Esophagus muscularis mucosa (tissue), 4 donors: ENCODE data around the gene STK4. TPM values are rescaled to one million over a fixed set of nuclear protein-coding genes. Genes with fewer than 3 reads are reported as not detected.

Experiments
- DNase-seq: peaks from one replicate; pipeline ENCODE4 v3.0.0-alpha.2; 2017; ENCODE audit errors: extremely low spot score
- H3K27ac ChIP-seq, 4 donors: fragments of 200-600 bp; sonication (generic); replicated peaks in 1 of 4; 1 replicate in 3 of 4; 2 replicates in 1 of 4; pipeline ENCODE4 v1.5.1; 2016 to 2019; ENCODE audit warnings: mild to moderate bottlenecking in 1 of 4
- H3K27me3 ChIP-seq, 4 donors: fragments of 200-600 bp; sonication (generic); one replicate each; pipeline versions ENCODE4 v1.5.1 to v1.6.0; 2016 to 2019
- H3K36me3 ChIP-seq, 4 donors: fragments of 200-600 bp; sonication (generic); one replicate each; pipeline ENCODE4 v1.5.1; 2016 to 2019
- H3K4me1 ChIP-seq, 4 donors: fragments of 200-600 bp; sonication (generic); one replicate each; pipeline ENCODE4 v1.5.1; 2016 to 2019
- H3K4me3 ChIP-seq, 4 donors: fragments of 200-600 bp; sonication (generic); 1 replicate in 2 of 4; 2 replicates in 2 of 4; pipeline ENCODE4 v1.5.1; 2016 to 2019; ENCODE audit warnings: mild to moderate bottlenecking in 4 of 4, moderate library complexity in 1 of 4
- H3K9me3 ChIP-seq, 4 donors: fragments of 200-600 bp; sonication (generic); 1 replicate in 3 of 4; 2 replicates in 1 of 4; pipeline ENCODE4 v1.5.1; 2016 to 2019
- EP300 ChIP-seq: sonication (generic); formaldehyde crosslinking; IDR thresholded peaks from one replicate; pipeline ENCODE4 v1.6.1; 2017; ENCODE audit warnings: antibody characterized with exemption
- POLR2A ChIP-seq: fragments of 450-650 bp; IDR thresholded peaks from one replicate; pipeline ENCODE4 v1.6.1; 2017; ENCODE audit warnings: antibody characterized with exemption, moderate library complexity, mild to moderate bottlenecking, low read depth
- POLR2AphosphoS5 ChIP-seq, 2 donors: sonication (generic); formaldehyde crosslinking; IDR thresholded peaks; one replicate each; pipeline ENCODE4 v1.6.1; 2017; ENCODE audit warnings: antibody characterized with exemption in 2 of 2
- WGBS: methylation state at CpG from one replicate; pipeline ENCODE4 v1.1.5; 2018; 5-methylcytosine and 5-hydroxymethylcytosine counted together
- intact Hi-C: fragments of 100-400 bp; cut with DNase I; formaldehyde crosslinking; loops from one replicate; pipeline ENCODE4 v1.15.1; 2023
- total RNA-seq, 4 donors: library from RNA; depleted of rRNA; stranded (reverse); fragments of >200 nt; gene quantifications; one replicate each; pipeline versions ENCODE4 v1.1.0 to v1.2.1, GENCODE V29; 2016
- TF ChIP-seq, protein P1 (sequence below), 3 experiments: fragments of 200-600 bp in 2 of 3; fragments of 450-650 bp in 1 of 3; sonication (generic) in 2 of 3; IDR thresholded peaks; one replicate each; pipeline ENCODE4 v1.5.1; 2017 to 2019; ENCODE audit warnings: antibody characterized with exemption in 3 of 3, mild to moderate bottlenecking in 2 of 3, moderate library complexity in 1 of 3

Gene STK4
- total RNA-seq, 4 donors from 2014 or later, result 26.0 to 31.6 (median 27.7) TPM

DNA sequence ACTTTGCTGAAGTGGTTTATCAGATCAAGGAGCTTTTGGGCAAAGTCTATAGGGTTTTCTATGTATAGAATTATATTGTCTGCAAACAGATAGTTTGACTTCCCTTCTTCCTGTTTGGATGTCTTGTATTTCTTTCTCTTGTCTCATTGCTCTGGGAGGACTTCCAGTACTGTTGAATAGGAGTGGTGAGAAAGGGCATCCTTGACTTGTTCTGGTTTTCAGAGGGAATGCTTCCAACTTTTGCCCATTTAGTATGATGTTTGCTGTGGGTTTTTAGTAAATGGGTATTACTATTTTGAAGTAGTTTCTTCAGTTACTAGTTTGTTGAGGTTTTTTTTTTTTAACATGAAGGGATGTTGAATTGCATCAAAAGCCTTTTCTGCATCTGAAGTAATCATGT is 98.5 kb downstream of the STK4 start:
- Histone ChIP-seq H3K36me3 (peaks cover 0 to 8% (median 0%) of the 10 kb centered on the region in 4 donors), H3K4me1 (no peaks in the 10 kb centered on the region), H3K27me3 (no peaks in the 10 kb centered on the region), H3K4me3 (no peak overlapping the region), H3K9me3 (no peaks in the 10 kb centered on the region), H3K27ac (no peak overlapping the region)
- DNase-seq, result no peak
- TF ChIP-seq EP300, result no peak
- no peak for TF ChIP-seq POLR2AphosphoS5 (IDR thresholded peaks at IDR 0.05)
- TF ChIP-seq, protein P1, sequence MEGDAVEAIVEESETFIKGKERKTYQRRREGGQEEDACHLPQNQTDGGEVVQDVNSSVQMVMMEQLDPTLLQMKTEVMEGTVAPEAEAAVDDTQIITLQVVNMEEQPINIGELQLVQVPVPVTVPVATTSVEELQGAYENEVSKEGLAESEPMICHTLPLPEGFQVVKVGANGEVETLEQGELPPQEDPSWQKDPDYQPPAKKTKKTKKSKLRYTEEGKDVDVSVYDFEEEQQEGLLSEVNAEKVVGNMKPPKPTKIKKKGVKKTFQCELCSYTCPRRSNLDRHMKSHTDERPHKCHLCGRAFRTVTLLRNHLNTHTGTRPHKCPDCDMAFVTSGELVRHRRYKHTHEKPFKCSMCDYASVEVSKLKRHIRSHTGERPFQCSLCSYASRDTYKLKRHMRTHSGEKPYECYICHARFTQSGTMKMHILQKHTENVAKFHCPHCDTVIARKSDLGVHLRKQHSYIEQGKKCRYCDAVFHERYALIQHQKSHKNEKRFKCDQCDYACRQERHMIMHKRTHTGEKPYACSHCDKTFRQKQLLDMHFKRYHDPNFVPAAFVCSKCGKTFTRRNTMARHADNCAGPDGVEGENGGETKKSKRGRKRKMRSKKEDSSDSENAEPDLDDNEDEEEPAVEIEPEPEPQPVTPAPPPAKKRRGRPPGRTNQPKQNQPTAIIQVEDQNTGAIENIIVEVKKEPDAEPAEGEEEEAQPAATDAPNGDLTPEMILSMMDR (IDR thresholded peaks at IDR 0.05), result no peak
- no peak for TF ChIP-seq POLR2A
- intact Hi-C loops, result no loop called here

DNA sequence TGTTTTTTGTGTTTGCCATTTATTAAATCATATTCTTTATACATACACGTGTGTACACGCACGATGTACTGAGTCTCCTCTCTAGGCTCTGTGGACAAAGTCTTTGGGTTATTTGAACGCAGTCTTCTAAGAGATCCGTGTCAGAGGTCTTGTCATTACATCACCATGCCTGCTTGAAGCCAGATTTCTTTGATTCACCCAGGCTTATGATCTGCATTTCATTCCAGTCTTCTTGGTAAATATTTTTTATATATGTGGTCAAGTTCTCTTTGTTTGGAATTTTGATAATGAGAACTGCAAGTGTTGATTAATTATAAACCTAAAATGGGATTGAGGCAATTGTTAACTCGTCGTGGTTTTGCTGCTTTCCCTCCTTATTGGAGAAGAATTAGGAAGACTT is 100.1 kb downstream of the STK4 start:
- no peak overlapping the region for H3K27ac ChIP-seq
- peaks cover 0 to 8% (median 0%) of the 10 kb centered on the region in 4 donors for H3K36me3 ChIP-seq
- H3K27me3 ChIP-seq, result no peaks in the 10 kb centered on the region
- H3K4me3 ChIP-seq, result no peak overlapping the region
- TF ChIP-seq POLR2AphosphoS5 (IDR thresholded peaks at IDR 0.05) (no peak), EP300 (no peak), POLR2A (no peak)
- TF ChIP-seq, protein P1 (IDR thresholded peaks at IDR 0.05), result no peak
- DNase-seq, result no peak
- intact Hi-C loops, result no loop called here
- no peaks in the 10 kb centered on the region for H3K9me3 ChIP-seq
- WGBS, result 88% methylated on average over 7 of the region's 7 CpGs
- no peaks in the 10 kb centered on the region for H3K4me1 ChIP-seq

DNA sequence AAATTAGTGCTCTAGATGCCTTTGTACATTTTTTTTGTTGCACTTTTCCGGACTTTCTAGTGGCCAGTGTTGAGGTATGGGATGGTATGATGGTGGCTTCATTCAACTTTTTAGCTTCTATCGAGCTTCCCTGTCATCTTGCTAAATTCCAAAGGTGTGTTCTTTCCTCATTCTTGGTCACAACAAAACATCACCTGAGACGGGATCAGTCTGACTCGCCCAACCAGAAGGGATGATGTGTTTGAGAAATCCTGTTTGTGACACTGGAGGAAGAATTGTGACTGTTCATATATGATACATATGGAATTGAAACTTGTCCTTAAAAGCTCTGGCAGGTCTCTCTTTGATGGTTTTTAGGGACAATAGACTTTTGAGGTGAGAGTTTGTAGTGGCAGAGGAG is 100.8 kb downstream of the STK4 start:
- intact Hi-C loops, result no loop called here
- no peak for TF ChIP-seq POLR2A
- no peak for TF ChIP-seq POLR2AphosphoS5 (IDR thresholded peaks at IDR 0.05)
- no peak for TF ChIP-seq EP300
- TF ChIP-seq, protein P1 (IDR thresholded peaks at IDR 0.05), result no peak
- 93% methylated on average over 4 of the region's 4 CpGs for WGBS
- Histone ChIP-seq H3K36me3 (peaks cover 0 to 8% (median 0%) of the 10 kb centered on the region in 4 donors), H3K9me3 (no peaks in the 10 kb centered on the region), H3K27me3 (no peaks in the 10 kb centered on the region), H3K27ac (no peak overlapping the region), H3K4me1 (no peaks in the 10 kb centered on the region), H3K4me3 (no peak overlapping the region)
- DNase-seq, result no peak

DNA sequence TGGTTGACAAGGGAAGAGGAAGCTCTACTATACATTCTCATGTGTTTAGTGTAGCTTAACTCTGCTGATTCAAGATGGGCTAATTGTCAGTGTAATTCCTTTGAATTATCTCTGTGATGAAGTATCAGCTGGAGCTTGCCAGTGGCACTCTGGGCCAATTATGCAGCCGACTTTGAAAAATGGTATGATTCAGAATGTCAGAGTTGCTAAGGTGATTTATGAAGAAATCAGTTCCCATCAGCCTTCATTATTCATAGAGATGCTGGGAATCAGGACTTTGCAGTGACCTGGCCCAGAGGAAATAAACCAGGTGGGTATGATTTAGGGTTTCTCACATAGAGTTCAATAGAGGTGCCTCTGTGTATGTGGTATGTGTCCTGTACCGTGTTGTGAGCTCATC is 101.2 kb downstream of the STK4 start:
- no peak for DNase-seq
- Histone ChIP-seq H3K9me3 (no peaks in the 10 kb centered on the region), H3K4me1 (no peaks in the 10 kb centered on the region), H3K36me3 (peaks cover 0 to 8% (median 0%) of the 10 kb centered on the region in 4 donors), H3K27ac (no peak overlapping the region), H3K27me3 (no peaks in the 10 kb centered on the region), H3K4me3 (no peak overlapping the region)
- TF ChIP-seq, protein P1 (IDR thresholded peaks at IDR 0.05), result no peak
- TF ChIP-seq POLR2A (no peak), POLR2AphosphoS5 (IDR thresholded peaks at IDR 0.05) (no peak), EP300 (no peak)
- WGBS, result 73% methylated on average over 2 of the region's 2 CpGs
- intact Hi-C loops, result no loop called here

DNA sequence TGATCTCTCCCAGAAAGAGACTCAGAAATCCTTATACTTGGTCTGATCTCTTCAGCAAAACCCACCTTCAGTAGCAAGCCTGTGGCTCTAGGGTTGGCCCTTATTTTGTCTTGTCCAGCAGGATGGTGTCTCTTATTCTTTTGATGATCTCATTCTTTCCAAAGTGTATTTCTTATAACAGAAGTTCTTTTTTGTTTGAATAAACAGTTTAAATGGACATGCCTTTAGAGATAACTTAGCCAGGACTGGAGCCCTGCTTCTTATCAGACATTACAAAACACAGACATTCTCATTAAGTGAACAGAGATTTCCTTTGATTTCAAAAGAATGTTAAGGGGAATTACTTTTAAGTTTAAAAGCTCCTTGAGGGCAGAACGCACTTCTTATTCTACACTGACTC is 102.9 kb downstream of the STK4 start:
- H3K27ac ChIP-seq, result no peak overlapping the region
- H3K4me1 ChIP-seq, result no peaks in the 10 kb centered on the region
- DNase-seq, result no peak
- intact Hi-C loops, result no loop called here
- H3K36me3 ChIP-seq, result peaks cover 0 to 13% (median 0%) of the 10 kb centered on the region in 4 donors
- H3K9me3 ChIP-seq, result no peaks in the 10 kb centered on the region
- H3K4me3 ChIP-seq, result no peak overlapping the region
- no peaks in the 10 kb centered on the region for H3K27me3 ChIP-seq
- 77% methylated on average over 1 of the region's 1 CpG for WGBS
- TF ChIP-seq EP300 (no peak), POLR2A (no peak), POLR2AphosphoS5 (IDR thresholded peaks at IDR 0.05) (no peak)
- TF ChIP-seq, protein P1 (IDR thresholded peaks at IDR 0.05), result no peak
